GM23338 (cell line): Measurements from ENCODE around the gene GUCA2B. TPM values are rescaled to one million over a fixed set of nuclear protein-coding genes. Genes with fewer than 3 reads are reported as not detected.

Experiments used
- ATAC-seq: fragments of 200-7000 bp; cut with Tn5 transposase; 3 replicates; pipeline ENCODE4 v1.9.1; 2020
- DNase-seq: peaks from one replicate; pipeline ENCODE4 v3.0.0-alpha.2; 2015; ENCODE audit warnings: low spot score
- H2AFZ ChIP-seq: fragments of 200-600 bp; sonication (generic); 2 replicates; pipeline ENCODE4 v1.8.0; 2016; ENCODE audit warnings: antibody characterized with exemption, mild to moderate bottlenecking, moderate library complexity
- H3F3A ChIP-seq: fragments of 200-600 bp; sonication (generic); replicated peaks from 2 replicates; pipeline ENCODE4 v1.8.0; 2017; ENCODE audit warnings: antibody characterized with exemption, mixed run types, low read depth
- H3K27ac ChIP-seq: fragments of 200-600 bp; sonication (generic); 2 replicates; pipeline ENCODE4 v1.6.1; 2016; ENCODE audit warnings: low read depth
- H3K27me3 ChIP-seq: fragments of 200-600 bp; sonication (generic); 2 replicates; pipeline ENCODE4 v1.8.0; 2016; ENCODE audit warnings: mild to moderate bottlenecking, mixed run types, moderate library complexity; ENCODE audit not compliant: insufficient read depth
- H3K36me3 ChIP-seq: fragments of 200-600 bp; sonication (generic); 2 replicates; pipeline ENCODE4 v1.8.0; 2016; ENCODE audit warnings: mild to moderate bottlenecking; ENCODE audit not compliant: insufficient read depth
- H3K4me1 ChIP-seq: fragments of 200-600 bp; sonication (generic); 2 replicates; pipeline ENCODE4 v1.8.0; 2016; ENCODE audit warnings: mild to moderate bottlenecking, moderate library complexity; ENCODE audit not compliant: insufficient read depth
- H3K4me2 ChIP-seq: fragments of 200-600 bp; sonication (generic); 2 replicates; pipeline ENCODE4 v1.7.1; 2017; ENCODE audit warnings: mixed run types
- H3K4me3 ChIP-seq: fragments of 200-600 bp; sonication (generic); 2 replicates; pipeline ENCODE4 v1.6.1; 2016; ENCODE audit warnings: mixed run types
- H3K79me2 ChIP-seq: fragments of 200-600 bp; sonication (generic); replicated peaks from 2 replicates; pipeline ENCODE4 v1.8.0; 2017; ENCODE audit warnings: mild to moderate bottlenecking; ENCODE audit not compliant: insufficient read depth
- H3K9me2 ChIP-seq: fragments of 200-600 bp; sonication (generic); 2 replicates; pipeline ENCODE4 v1.8.0; 2017; ENCODE audit not compliant: insufficient read depth
- H4K20me1 ChIP-seq: fragments of 200-600 bp; sonication (generic); replicated peaks from 2 replicates; pipeline ENCODE4 v1.8.0; 2017; ENCODE audit warnings: mild to moderate bottlenecking; ENCODE audit not compliant: insufficient read depth
- H3K27ac Mint-ChIP-seq: 2 replicates; pipeline ENCODE4 v1.8.0; 2020; ENCODE audit warnings: inconsistent platforms, mild to moderate bottlenecking, moderate library complexity, mixed read lengths
- H3K27me3 Mint-ChIP-seq: 3 replicates; pipeline ENCODE4 v1.8.0; 2022; ENCODE audit warnings: low read depth, mild to moderate bottlenecking, moderate library complexity, mixed read lengths, inconsistent platforms; ENCODE audit not compliant: insufficient read depth, poor library complexity
- H3K36me3 Mint-ChIP-seq: 3 replicates; pipeline ENCODE4 v1.8.0; 2021; ENCODE audit warnings: low read depth, mild to moderate bottlenecking, inconsistent platforms, moderate library complexity, mixed read lengths
- H3K4me1 Mint-ChIP-seq: 3 replicates; pipeline ENCODE4 v1.8.0; 2020; ENCODE audit warnings: mild to moderate bottlenecking, inconsistent platforms, mixed read lengths
- H3K4me3 Mint-ChIP-seq: 3 replicates; pipeline ENCODE4 v1.8.0; 2021; ENCODE audit warnings: moderate library complexity, mild to moderate bottlenecking, inconsistent platforms, mixed read lengths
- H3K9me3 Mint-ChIP-seq: 3 replicates; pipeline ENCODE4 v1.8.0; 2020; ENCODE audit warnings: moderate library complexity, mild to moderate bottlenecking, inconsistent platforms, mixed read lengths
- CREB1 ChIP-seq: fragments of 250-450 bp; sonication (Bioruptor Pico); IDR thresholded peaks from 2 replicates; pipeline ENCODE4 v1.5.0; 2020; ENCODE audit warnings: low read depth, mild to moderate bottlenecking, moderate library complexity
- CTCF ChIP-seq, 2 experiments: fragments of 200-600 bp in 1 of 2; sonication (generic) in 1 of 2; conservative IDR thresholded peaks; 2 replicates each; pipeline versions ENCODE4 v1.5.1 to v1.6.1; 2016 to 2017; ENCODE audit warnings: antibody characterized with exemption in 2 of 2, low read depth in 2 of 2, mild to moderate bottlenecking in 2 of 2, moderate library complexity in 1 of 2
- EZH2 ChIP-seq: fragments of 200-600 bp; sonication (generic); IDR thresholded peaks from one replicate; pipeline ENCODE4 v1.8.0; 2017; ENCODE audit warnings: antibody characterized with exemption, mild to moderate bottlenecking, low read depth; ENCODE audit not compliant: unreplicated experiment
- EZH2phosphoT487 ChIP-seq: fragments of 200-600 bp; sonication (generic); IDR thresholded peaks from one replicate; pipeline ENCODE4 v1.8.1; 2018; ENCODE audit warnings: antibody characterized with exemption; ENCODE audit not compliant: unreplicated experiment
- JUNB ChIP-seq: IDR thresholded peaks from one replicate; pipeline ENCODE4 v1.6.1; 2016; ENCODE audit warnings: antibody characterized with exemption; ENCODE audit not compliant: unreplicated experiment
- NANOG ChIP-seq: IDR thresholded peaks from 2 replicates; pipeline ENCODE4 v1.6.1; 2016; ENCODE audit warnings: antibody characterized with exemption, borderline replicate concordance
- POLR2AphosphoS5 ChIP-seq: IDR thresholded peaks from 2 replicates; pipeline ENCODE4 v1.6.1; 2016; ENCODE audit warnings: antibody characterized with exemption, low read depth
- REST ChIP-seq: IDR thresholded peaks from one replicate; pipeline ENCODE4 v1.6.1; 2018; ENCODE audit warnings: antibody characterized with exemption; ENCODE audit not compliant: unreplicated experiment
- STAT1 ChIP-seq: IDR thresholded peaks from one replicate; pipeline ENCODE4 v1.6.1; 2016; ENCODE audit warnings: antibody characterized with exemption; ENCODE audit not compliant: unreplicated experiment
- ZNF114 ChIP-seq: fragments of 250-450 bp; sonication (Bioruptor Pico); IDR thresholded peaks from 2 replicates; pipeline ENCODE4 v1.5.0; 2020; ENCODE audit warnings: mild to moderate bottlenecking, moderate library complexity
- ZNF331 ChIP-seq: fragments of 250-450 bp; sonication (Bioruptor Pico); IDR thresholded peaks from 2 replicates; pipeline ENCODE4 v1.5.0; 2020; ENCODE audit warnings: low read depth, mild to moderate bottlenecking, moderate library complexity
- ZNF462 ChIP-seq: fragments of 250-450 bp; sonication (Bioruptor Pico); IDR thresholded peaks from 2 replicates; pipeline ENCODE4 v1.5.0; 2020; ENCODE audit warnings: mild to moderate bottlenecking, moderate library complexity
- polyA plus RNA-seq: library from polyadenylated mRNA; unstranded; fragments of >200 nt; fragmentation: Nextera tagmentation; extraction: Ambion mirVana; gene quantifications from 2 replicates; pipeline ENCODE4 v1.2.1, GENCODE V29; 2016
- total RNA-seq: library from RNA; depleted of rRNA; stranded (reverse); fragments of >200 nt; shearing (Covaris generic); gene quantifications from 2 replicates; pipeline ENCODE4 v1.2.3, GENCODE V29; 2014
- TF ChIP-seq, protein P1 (sequence below): IDR thresholded peaks from 2 replicates; pipeline ENCODE4 v1.6.1; 2016; ENCODE audit warnings: antibody characterized with exemption

GUCA2B gene
- total and polyA plus RNA-seq, 2 experiments from 2014 or later = not detected

- H3K9me2 ChIP-seq = 0 out of 2 replicates have a peak, but pooled peaks cover 3% of the 10 kb centered on the region
- Mint-ChIP-seq H3K4me3 (no peak overlapping the region), H3K27ac (no peak overlapping the region), H3K4me1 (no peaks in the 10 kb centered on the region), H3K27me3 (no peaks in the 10 kb centered on the region), H3K9me3 (no peaks in the 10 kb centered on the region; the same call in 2 of the 3 replicates), H3K36me3 (no peaks in the 10 kb centered on the region)
- no peak overlapping the region for H3K4me2 ChIP-seq
- H3K27ac ChIP-seq = no peak overlapping the region
- no peak for TF ChIP-seq NANOG
- TF ChIP-seq POLR2AphosphoS5 = no peak
- no peak for TF ChIP-seq STAT1
- no peak for TF ChIP-seq EZH2phosphoT487
- no peak for TF ChIP-seq REST
- TF ChIP-seq CTCF (conservative IDR thresholded peaks at IDR 0.05; ENCODE audit: low read depth in 2 of 2) = no peak
- no peak for TF ChIP-seq ZNF462 (CRISPR knock-in tag)
- no peak for TF ChIP-seq ZNF331 (CRISPR knock-in tag)
- no peak for TF ChIP-seq CREB1
- no peak for TF ChIP-seq ZNF114
- TF ChIP-seq, protein P1, sequence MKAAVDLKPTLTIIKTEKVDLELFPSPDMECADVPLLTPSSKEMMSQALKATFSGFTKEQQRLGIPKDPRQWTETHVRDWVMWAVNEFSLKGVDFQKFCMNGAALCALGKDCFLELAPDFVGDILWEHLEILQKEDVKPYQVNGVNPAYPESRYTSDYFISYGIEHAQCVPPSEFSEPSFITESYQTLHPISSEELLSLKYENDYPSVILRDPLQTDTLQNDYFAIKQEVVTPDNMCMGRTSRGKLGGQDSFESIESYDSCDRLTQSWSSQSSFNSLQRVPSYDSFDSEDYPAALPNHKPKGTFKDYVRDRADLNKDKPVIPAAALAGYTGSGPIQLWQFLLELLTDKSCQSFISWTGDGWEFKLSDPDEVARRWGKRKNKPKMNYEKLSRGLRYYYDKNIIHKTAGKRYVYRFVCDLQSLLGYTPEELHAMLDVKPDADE = no peak
- TF ChIP-seq JUNB = no peak
- TF ChIP-seq EZH2 = no peak
- H3K4me1 ChIP-seq = no peaks in the 10 kb centered on the region
- H3K27me3 ChIP-seq = no peaks in the 10 kb centered on the region
- ATAC-seq (no peak), DNase-seq (no peak)
- H3F3A ChIP-seq = no peaks in the 10 kb centered on the region
- no peak overlapping the region for H3K4me3 ChIP-seq
- no peaks in the 10 kb centered on the region for H3K79me2 ChIP-seq
- H2AFZ ChIP-seq = 0 out of 2 replicates have a peak overlapping the region, but pooled peaks have one; percentile 59
- no peaks in the 10 kb centered on the region for H3K36me3 ChIP-seq
- H4K20me1 ChIP-seq = no peaks in the 10 kb centered on the region
These were observed 19.2 kb upstream of the GUCA2B start for GRCh38 chr1:42133809-42134526.
